ENCODE results near the gene GCN1.

Gene GCN1

DNA sequence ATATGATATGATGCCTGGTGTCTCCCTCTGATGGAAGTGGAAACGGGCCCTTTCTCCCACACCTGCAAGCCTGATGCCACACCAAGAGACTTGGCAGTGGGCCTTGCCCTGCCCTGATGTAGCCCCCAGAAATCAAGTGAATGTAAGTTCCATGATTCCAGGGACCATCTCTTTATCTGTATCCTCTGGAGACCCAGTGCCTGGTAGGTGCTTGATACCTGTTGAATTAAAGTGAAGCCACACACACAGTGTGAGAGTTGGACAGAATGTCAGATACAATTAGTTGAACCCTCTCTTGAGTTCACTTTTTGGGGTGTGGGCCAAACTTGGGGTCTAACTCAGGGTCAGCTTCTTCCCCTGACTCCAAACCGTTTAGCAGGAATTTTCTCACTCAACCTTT lies 73.2 kb downstream of the GCN1 start:
- peaks cover 22% of the 10 kb centered on the region for H3K79me2 ChIP-seq (ENCODE audit: low read length)
- H3K27me3 ChIP-seq (ENCODE audit: low read depth, low read length) = no peaks in the 10 kb centered on the region
- H3K9me3 ChIP-seq (ENCODE audit: insufficient read depth, low read length) = no peaks in the 10 kb centered on the region; the same call in 1 of the 2 replicates
- H3K9ac ChIP-seq (ENCODE audit: low read length) = peak overlapping the region; percentile 30; the same call in 1 of the 2 replicates
- peak overlapping the region; percentile 95 for H3K4me2 ChIP-seq (ENCODE audit: low read length)
- H3K4me1 ChIP-seq (ENCODE audit: low read length) = peaks cover 64% of the 10 kb centered on the region
- TF ChIP-seq, protein P1, sequence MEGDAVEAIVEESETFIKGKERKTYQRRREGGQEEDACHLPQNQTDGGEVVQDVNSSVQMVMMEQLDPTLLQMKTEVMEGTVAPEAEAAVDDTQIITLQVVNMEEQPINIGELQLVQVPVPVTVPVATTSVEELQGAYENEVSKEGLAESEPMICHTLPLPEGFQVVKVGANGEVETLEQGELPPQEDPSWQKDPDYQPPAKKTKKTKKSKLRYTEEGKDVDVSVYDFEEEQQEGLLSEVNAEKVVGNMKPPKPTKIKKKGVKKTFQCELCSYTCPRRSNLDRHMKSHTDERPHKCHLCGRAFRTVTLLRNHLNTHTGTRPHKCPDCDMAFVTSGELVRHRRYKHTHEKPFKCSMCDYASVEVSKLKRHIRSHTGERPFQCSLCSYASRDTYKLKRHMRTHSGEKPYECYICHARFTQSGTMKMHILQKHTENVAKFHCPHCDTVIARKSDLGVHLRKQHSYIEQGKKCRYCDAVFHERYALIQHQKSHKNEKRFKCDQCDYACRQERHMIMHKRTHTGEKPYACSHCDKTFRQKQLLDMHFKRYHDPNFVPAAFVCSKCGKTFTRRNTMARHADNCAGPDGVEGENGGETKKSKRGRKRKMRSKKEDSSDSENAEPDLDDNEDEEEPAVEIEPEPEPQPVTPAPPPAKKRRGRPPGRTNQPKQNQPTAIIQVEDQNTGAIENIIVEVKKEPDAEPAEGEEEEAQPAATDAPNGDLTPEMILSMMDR (IDR thresholded peaks at IDR 0.05; ENCODE audit: low read depth, low read length) = no peak
- no peak for TF ChIP-seq EZH2phosphoT487 (IDR thresholded peaks at IDR 0.05; ENCODE audit: low read depth)
- H3K36me3 ChIP-seq (replicated peaks; ENCODE audit: low read depth, low read length) = peaks cover 22% of the 10 kb centered on the region
- H2AFZ ChIP-seq (ENCODE audit: low read depth, low read length) = no peak overlapping the region
- H3K4me3 ChIP-seq (ENCODE audit: low read length) = peak overlapping the region; percentile 65
- H3K27ac ChIP-seq (ENCODE audit: low read length) = peak overlapping the region; percentile 47
- no peaks in the 10 kb centered on the region for H4K20me1 ChIP-seq (ENCODE audit: insufficient read depth, low read length)

DNA sequence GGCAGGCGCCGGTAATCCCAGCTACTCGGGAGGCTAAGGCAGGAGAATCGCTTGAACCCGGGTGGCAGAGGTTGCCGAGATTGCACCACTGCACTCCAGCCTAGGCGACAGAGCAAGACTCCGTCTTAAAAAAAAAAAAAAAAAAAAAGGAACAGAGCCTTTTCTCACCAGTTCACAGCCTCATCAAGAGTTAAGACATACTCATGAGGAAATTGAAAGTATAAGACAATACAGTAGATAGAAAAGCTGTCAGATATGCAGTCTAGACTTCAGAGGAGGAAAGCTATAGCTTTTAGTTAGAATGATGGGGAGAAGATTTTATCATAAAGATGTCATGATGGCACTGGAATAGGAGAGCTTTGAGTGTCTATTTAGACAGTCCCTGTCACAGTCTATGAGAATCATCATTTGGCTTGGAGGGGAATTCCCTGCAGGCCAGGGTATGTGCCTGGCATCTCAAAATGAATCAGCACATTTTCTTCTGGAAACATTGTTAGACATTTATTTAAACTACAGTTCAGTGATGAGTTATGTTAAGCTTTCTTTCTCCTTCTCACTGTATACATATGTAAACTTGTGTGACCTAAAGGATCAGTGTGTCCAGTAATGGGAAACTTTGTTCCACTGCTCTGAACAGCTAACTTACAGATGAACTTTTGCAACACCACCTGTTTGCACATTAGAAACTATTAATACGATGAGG lies 75.1 kb downstream of the GCN1 start:
- Histone ChIP-seq H3K36me3 (replicated peaks; ENCODE audit: low read depth, low read length) (peaks cover 22% of the 10 kb centered on the region), H3K27me3 (ENCODE audit: low read depth, low read length) (no peaks in the 10 kb centered on the region), H3K9ac (ENCODE audit: low read length) (peak overlapping the region; percentile 30; the same call in 1 of the 2 replicates), H3K4me2 (ENCODE audit: low read length) (peak overlapping the region; percentile 85), H3K9me3 (ENCODE audit: insufficient read depth, low read length) (no peaks in the 10 kb centered on the region; the same call in 1 of the 2 replicates), H3K4me3 (ENCODE audit: low read length) (peak overlapping the region; percentile 99), H3K79me2 (ENCODE audit: low read length) (peaks cover 40% of the 10 kb centered on the region), H2AFZ (ENCODE audit: low read depth, low read length) (no peak overlapping the region), H4K20me1 (ENCODE audit: insufficient read depth, low read length) (peaks cover 17% of the 10 kb centered on the region), H3K27ac (ENCODE audit: low read length) (peak overlapping the region; percentile 89), H3K4me1 (ENCODE audit: low read length) (peaks cover 74% of the 10 kb centered on the region)
- TF ChIP-seq EZH2phosphoT487 (IDR thresholded peaks at IDR 0.05; ENCODE audit: low read depth) = no peak
- TF ChIP-seq, protein P1 (IDR thresholded peaks at IDR 0.05; ENCODE audit: low read depth, low read length) = no peak

DNA sequence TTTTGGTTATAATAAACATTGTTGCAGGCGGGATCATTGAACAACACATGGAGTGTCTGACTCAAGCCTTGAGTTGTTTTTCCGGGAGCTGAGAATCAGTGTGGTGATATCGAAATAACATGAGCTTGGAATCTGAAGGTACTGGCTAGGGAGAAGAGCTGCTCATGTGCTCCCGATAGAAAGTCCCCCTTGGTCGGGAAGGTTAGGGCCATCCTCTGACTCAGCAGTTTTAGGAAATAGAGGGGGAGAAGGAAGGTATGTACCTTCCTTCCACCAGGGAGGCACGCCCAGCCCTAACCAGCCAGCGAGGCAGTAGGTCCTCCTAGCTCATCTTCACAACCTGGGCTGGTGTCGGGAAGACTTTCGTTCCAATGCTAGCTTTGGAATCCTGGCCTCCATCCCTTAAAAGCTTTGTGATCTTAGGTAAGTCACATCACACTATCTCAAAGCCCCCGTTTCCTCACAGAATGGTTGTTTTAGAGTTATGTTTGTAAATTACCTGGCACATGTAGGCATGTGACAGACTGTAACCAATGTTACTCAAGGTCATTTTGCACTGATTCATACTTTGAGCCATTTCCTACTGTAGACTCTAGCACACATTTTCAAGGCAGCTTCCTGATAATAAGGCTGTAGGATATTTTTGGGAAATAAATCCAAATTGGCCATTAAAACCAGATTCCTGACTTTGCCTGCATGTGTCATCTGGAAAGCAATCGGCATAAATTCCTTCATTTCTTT lies 76.0 kb downstream of the GCN1 start:
- Histone ChIP-seq H3K4me2 (ENCODE audit: low read length) (peak overlapping the region; percentile 85), H3K4me3 (ENCODE audit: low read length) (peak overlapping the region; percentile 99), H2AFZ (ENCODE audit: low read depth, low read length) (no peak overlapping the region), H3K79me2 (ENCODE audit: low read length) (peaks cover 49% of the 10 kb centered on the region), H3K9me3 (ENCODE audit: insufficient read depth, low read length) (no peaks in the 10 kb centered on the region; the same call in 1 of the 2 replicates), H3K9ac (ENCODE audit: low read length) (no peak overlapping the region), H3K27ac (ENCODE audit: low read length) (peak overlapping the region; percentile 89), H3K36me3 (replicated peaks; ENCODE audit: low read depth, low read length) (peaks cover 25% of the 10 kb centered on the region), H4K20me1 (ENCODE audit: insufficient read depth, low read length) (peaks cover 20% of the 10 kb centered on the region), H3K4me1 (ENCODE audit: low read length) (peaks cover 66% of the 10 kb centered on the region), H3K27me3 (ENCODE audit: low read depth, low read length) (no peaks in the 10 kb centered on the region)
- TF ChIP-seq, protein P1 (IDR thresholded peaks at IDR 0.05; ENCODE audit: low read depth, low read length) = no peak
- no peak for TF ChIP-seq EZH2phosphoT487 (IDR thresholded peaks at IDR 0.05; ENCODE audit: low read depth)

DNA sequence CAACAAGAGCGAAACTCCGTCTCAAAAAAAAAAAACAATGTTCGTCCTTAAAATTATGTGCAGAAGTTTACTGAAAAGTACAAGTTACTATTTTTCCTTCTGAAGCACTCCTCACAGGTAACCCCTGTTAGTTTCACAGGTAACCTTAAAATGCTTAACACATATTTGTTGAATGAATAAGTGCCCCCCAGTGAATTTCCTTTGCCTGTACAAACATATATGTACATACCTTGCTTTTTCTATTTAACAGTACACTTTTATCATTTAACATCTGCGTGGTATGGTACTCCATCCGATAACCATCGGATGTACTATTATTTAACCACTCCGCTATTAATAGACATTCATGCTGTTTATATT lies 76.6 kb downstream of the GCN1 start:
- peaks cover 27% of the 10 kb centered on the region for H3K36me3 ChIP-seq (replicated peaks; ENCODE audit: low read depth, low read length)
- no peak overlapping the region for H2AFZ ChIP-seq (ENCODE audit: low read depth, low read length)
- no peaks in the 10 kb centered on the region for H3K27me3 ChIP-seq (ENCODE audit: low read depth, low read length)
- H3K9me3 ChIP-seq (ENCODE audit: insufficient read depth, low read length) = no peaks in the 10 kb centered on the region; the same call in 1 of the 2 replicates
- TF ChIP-seq, protein P1 (IDR thresholded peaks at IDR 0.05; ENCODE audit: low read depth, low read length) = no peak
- TF ChIP-seq EZH2phosphoT487 (IDR thresholded peaks at IDR 0.05; ENCODE audit: low read depth) = no peak
- H3K4me3 ChIP-seq (ENCODE audit: low read length) = peak overlapping the region; percentile 99
- H4K20me1 ChIP-seq (ENCODE audit: insufficient read depth, low read length) = peaks cover 22% of the 10 kb centered on the region
- H3K4me1 ChIP-seq (ENCODE audit: low read length) = peaks cover 61% of the 10 kb centered on the region
- H3K9ac ChIP-seq (ENCODE audit: low read length) = peak overlapping the region; percentile 81
- peak overlapping the region; percentile 85 for H3K4me2 ChIP-seq (ENCODE audit: low read length)
- peaks cover 53% of the 10 kb centered on the region for H3K79me2 ChIP-seq (ENCODE audit: low read length)
- H3K27ac ChIP-seq (ENCODE audit: low read length) = peak overlapping the region; percentile 70; the same call in 1 of the 2 replicates

Data from OCI-LY3 (cell line).